G401 (cell line): ENCODE results near the gene SLC38A10. TPM values are rescaled to one million over a fixed set of nuclear protein-coding genes. Genes with fewer than 3 reads are reported as not detected.
A peak's percentile ranks its signal among the peaks of the same experiment; 100 is the strongest.

Experiments used
- DNase-seq: peaks from one replicate; pipeline ENCODE4 v3.0.0-alpha.2; 2015; ENCODE audit warnings: low spot score
- in situ Hi-C: cut with HindIII; loops from 2 replicates; pipeline ENCODE4 v1.10.0; 2016; ENCODE audit warnings: low sequenced_read_pairs, mixed read lengths
- total RNA-seq: library from RNA; depleted of rRNA; stranded (reverse); fragments of >200 nt; shearing (Covaris generic); gene quantifications from 2 replicates; pipeline ENCODE4 v1.2.3, GENCODE V29; 2014

SLC38A10 gene
- total RNA-seq, 1 experiment from 2014 or later: 76.9 TPM

- in situ Hi-C loops: no loop called here
- DNase-seq: no peak
Observed at GRCh38 chr17:81285894-81286293, 9.2 kb downstream of the SLC38A10 start.

GRCh38 chr17:81285179-81285878, 9.8 kb downstream of the SLC38A10 start:
- no peak for DNase-seq
- in situ Hi-C loops: no loop called here

- in situ Hi-C loops: no loop called here
- no peak for DNase-seq
Observed at GRCh38 chr17:81282876-81283275, 12.2 kb downstream of the SLC38A10 start.

- DNase-seq: no peak
- in situ Hi-C loops: no loop called here
Observed at GRCh38 chr17:81282141-81282540, 13.0 kb downstream of the SLC38A10 start.

- in situ Hi-C loops: no loop called here
- DNase-seq: no peak
Observed at GRCh38 chr17:81280571-81280970, 14.5 kb downstream of the SLC38A10 start.

- in situ Hi-C loops: no loop called here
- DNase-seq: no peak
Observed at GRCh38 chr17:81279278-81280275, 15.5 kb downstream of the SLC38A10 start.

GRCh38 chr17:81278831-81279230, 16.3 kb downstream of the SLC38A10 start:
- in situ Hi-C loops: no loop called here
- DNase-seq: no peak

GRCh38 chr17:81277946-81278693, 17.0 kb downstream of the SLC38A10 start:
- in situ Hi-C loops: no loop called here
- DNase-seq: no peak

GRCh38 chr17:81277421-81277820, 17.7 kb downstream of the SLC38A10 start:
- in situ Hi-C loops: no loop called here
- peak; percentile 57 for DNase-seq

GRCh38 chr17:81276781-81277180, 18.3 kb downstream of the SLC38A10 start:
- no peak for DNase-seq
- in situ Hi-C loops: no loop called here

GRCh38 chr17:81274471-81274855, 20.6 kb downstream of the SLC38A10 start:
- DNase-seq: no peak
- in situ Hi-C loops: no loop called here

GRCh38 chr17:81273698-81274470, 21.2 kb downstream of the SLC38A10 start:
- in situ Hi-C loops: no loop called here
- no peak for DNase-seq

GRCh38 chr17:81272616-81273015, 22.5 kb downstream of the SLC38A10 start:
- DNase-seq: no peak
- in situ Hi-C loops: no loop called here

GRCh38 chr17:81271226-81271625, 23.9 kb downstream of the SLC38A10 start:
- no peak for DNase-seq
- in situ Hi-C loops: no loop called here

GRCh38 chr17:81270279-81270678, 24.8 kb downstream of the SLC38A10 start:
- in situ Hi-C loops: no loop called here

GRCh38 chr17:81267390-81268067, 27.6 kb downstream of the SLC38A10 start:
- DNase-seq: no peak
- in situ Hi-C loops: no loop called here

More at GRCh38 chr17:81270279-81270678, 24.8 kb downstream of the SLC38A10 start:
- no peak for DNase-seq

GRCh38 chr17:81265576-81265975, 29.5 kb downstream of the SLC38A10 start:
- no peak for DNase-seq
- in situ Hi-C loops: no loop called here

GRCh38 chr17:81264640-81265039, 30.5 kb downstream of the SLC38A10 start:
- DNase-seq: no peak
- in situ Hi-C loops: no loop called here
